HEK293 (cell line): ENCODE measurements around the gene MRPL54.

Experiments used
- CTCF ChIA-PET: fragments of 350-600 bp; formaldehyde crosslinking; extraction: SDS; loops from one replicate; lab custom pipeline; 2021; ENCODE audit warnings: antibody characterized with exemption; lab: Yijun Ruan, JAX
- POLR2A ChIA-PET: fragments of 300-600 bp; formaldehyde crosslinking; extraction: SDS; loops from one replicate; lab custom pipeline; 2020; ENCODE audit warnings: antibody characterized with exemption, inconsistent platforms; lab: Yijun Ruan, JAX
- H3K27ac ChIP-seq: fragments of 200-500 bp; sonication (Bioruptor generic); 2 replicates; pipeline ENCODE4 v1.5.1; 2014; ENCODE audit warnings: low read depth, low read length, control low read depth, inconsistent platforms; ENCODE audit errors: extremely low read depth
- H3K36me3 ChIP-seq, 2 experiments: fragments of 200-500 bp in 1 of 2; sonication (Bioruptor generic) in 1 of 2; 1 replicate in 1 of 2; 2 replicates in 1 of 2; pipeline ENCODE4 v1.5.1; 2014 to 2017; ENCODE audit warnings: inconsistent platforms in 2 of 2, low read length in 2 of 2; ENCODE audit not compliant: control insufficient read depth in 2 of 2, insufficient read depth in 1 of 2
- H3K4me1 ChIP-seq: fragments of 200-500 bp; sonication (Bioruptor generic); 2 replicates; pipeline ENCODE4 v1.5.1; 2014; ENCODE audit warnings: mild to moderate bottlenecking, low read length, inconsistent platforms; ENCODE audit not compliant: control insufficient read depth, insufficient read depth
- H3K4me3 ChIP-seq: 2 replicates; pipeline ENCODE4 v1.5.1; 2011; ENCODE audit warnings: low read depth, mild to moderate bottlenecking, control low read depth, low read length, moderate library complexity
- H3K9me3 ChIP-seq: fragments of 200-500 bp; sonication (Bioruptor generic); 2 replicates; pipeline ENCODE4 v1.5.1; 2014; ENCODE audit warnings: low read depth, low read length, inconsistent platforms; ENCODE audit not compliant: control insufficient read depth, insufficient read depth
- TRIM28 ChIP-seq: IDR thresholded peaks from 2 replicates; pipeline ENCODE4 v1.6.1; 2011; ENCODE audit warnings: low read length, control low read depth, borderline replicate concordance
- YY2 ChIP-seq: fragments of 450-650 bp; formaldehyde crosslinking; IDR thresholded peaks from 2 replicates; pipeline ENCODE4 v1.5.1; 2016; ENCODE audit warnings: missing biosample characterization, missing genetic modification characterization
- ZBTB21 ChIP-seq: fragments of 450-650 bp; formaldehyde crosslinking; IDR thresholded peaks from 2 replicates; pipeline ENCODE4 v1.5.1; 2017; ENCODE audit warnings: missing biosample characterization, missing genetic modification characterization
- ZFP41 ChIP-seq: fragments of 450-650 bp; formaldehyde crosslinking; IDR thresholded peaks from 2 replicates; pipeline ENCODE4 v1.5.1; 2016; ENCODE audit warnings: missing biosample characterization, missing genetic modification characterization, borderline replicate concordance
- ZNF132 ChIP-seq: fragments of 450-650 bp; formaldehyde crosslinking; IDR thresholded peaks from 2 replicates; pipeline ENCODE4 v1.5.1; 2017; ENCODE audit warnings: missing biosample characterization, missing genetic modification characterization, borderline replicate concordance
- ZNF138 ChIP-seq: fragments of 450-650 bp; formaldehyde crosslinking; IDR thresholded peaks from 2 replicates; pipeline ENCODE4 v1.5.1; 2016; ENCODE audit warnings: missing biosample characterization, missing genetic modification characterization, borderline replicate concordance
- ZNF48 ChIP-seq: fragments of 450-650 bp; formaldehyde crosslinking; IDR thresholded peaks from 2 replicates; pipeline ENCODE4 v1.5.1; 2016; ENCODE audit warnings: missing biosample characterization, missing genetic modification characterization
- ZNF76 ChIP-seq: fragments of 450-650 bp; formaldehyde crosslinking; IDR thresholded peaks from 2 replicates; pipeline ENCODE4; 2016; ENCODE audit warnings: low read depth, missing biosample characterization, missing genetic modification characterization, borderline replicate concordance
- ZNF768 ChIP-seq: fragments of 450-650 bp; formaldehyde crosslinking; IDR thresholded peaks from 2 replicates; pipeline ENCODE4 v1.5.1; 2018; ENCODE audit warnings: missing biosample characterization, mild to moderate bottlenecking, missing genetic modification characterization
- TF ChIP-seq, protein P1 (sequence below): fragments of 450-650 bp; formaldehyde crosslinking; IDR thresholded peaks from 2 replicates; pipeline ENCODE4 v1.5.1; 2016; ENCODE audit warnings: missing biosample characterization, missing genetic modification characterization
- TF ChIP-seq, protein P2 (sequence below): fragments of 450-650 bp; formaldehyde crosslinking; IDR thresholded peaks from 2 replicates; pipeline ENCODE4 v1.5.1; 2016; ENCODE audit warnings: missing biosample characterization, missing genetic modification characterization
- TF ChIP-seq, protein P3 (sequence below): fragments of 450-650 bp; formaldehyde crosslinking; IDR thresholded peaks from 2 replicates; pipeline ENCODE4 v1.5.1; 2016; ENCODE audit warnings: missing biosample characterization, missing genetic modification characterization
- TF ChIP-seq, protein P4 (sequence below): fragments of 450-650 bp; formaldehyde crosslinking; IDR thresholded peaks from 2 replicates; pipeline ENCODE4 v1.5.0; 2017; ENCODE audit warnings: missing biosample characterization, missing genetic modification characterization, borderline replicate concordance
- TF ChIP-seq, protein P5 (sequence below): fragments of 450-650 bp; formaldehyde crosslinking; IDR thresholded peaks from 2 replicates; pipeline ENCODE4 v1.5.1; 2016; ENCODE audit warnings: missing biosample characterization, missing genetic modification characterization, low read depth
- TF ChIP-seq, protein P6 (sequence below): fragments of 450-650 bp; formaldehyde crosslinking; IDR thresholded peaks from 2 replicates; pipeline ENCODE4 v1.5.1; 2016; ENCODE audit warnings: missing biosample characterization, missing genetic modification characterization
- TF ChIP-seq, protein P7 (sequence below): fragments of 450-650 bp; formaldehyde crosslinking; IDR thresholded peaks from 2 replicates; pipeline ENCODE4 v1.5.1; 2016; ENCODE audit warnings: missing biosample characterization, missing genetic modification characterization, low read depth
- TF ChIP-seq, protein P8 (sequence below): IDR thresholded peaks from 2 replicates; pipeline ENCODE4 v1.6.1; 2011; ENCODE audit warnings: mild to moderate bottlenecking, low read depth, low read length, borderline replicate concordance
- TF ChIP-seq, protein P9 (sequence below): fragments of 450-650 bp; formaldehyde crosslinking; optimal IDR thresholded peaks from 2 replicates; pipeline ENCODE3; 2016; ENCODE audit warnings: missing biosample characterization, mild to moderate bottlenecking, missing genetic modification characterization

MRPL54 gene

DNA sequence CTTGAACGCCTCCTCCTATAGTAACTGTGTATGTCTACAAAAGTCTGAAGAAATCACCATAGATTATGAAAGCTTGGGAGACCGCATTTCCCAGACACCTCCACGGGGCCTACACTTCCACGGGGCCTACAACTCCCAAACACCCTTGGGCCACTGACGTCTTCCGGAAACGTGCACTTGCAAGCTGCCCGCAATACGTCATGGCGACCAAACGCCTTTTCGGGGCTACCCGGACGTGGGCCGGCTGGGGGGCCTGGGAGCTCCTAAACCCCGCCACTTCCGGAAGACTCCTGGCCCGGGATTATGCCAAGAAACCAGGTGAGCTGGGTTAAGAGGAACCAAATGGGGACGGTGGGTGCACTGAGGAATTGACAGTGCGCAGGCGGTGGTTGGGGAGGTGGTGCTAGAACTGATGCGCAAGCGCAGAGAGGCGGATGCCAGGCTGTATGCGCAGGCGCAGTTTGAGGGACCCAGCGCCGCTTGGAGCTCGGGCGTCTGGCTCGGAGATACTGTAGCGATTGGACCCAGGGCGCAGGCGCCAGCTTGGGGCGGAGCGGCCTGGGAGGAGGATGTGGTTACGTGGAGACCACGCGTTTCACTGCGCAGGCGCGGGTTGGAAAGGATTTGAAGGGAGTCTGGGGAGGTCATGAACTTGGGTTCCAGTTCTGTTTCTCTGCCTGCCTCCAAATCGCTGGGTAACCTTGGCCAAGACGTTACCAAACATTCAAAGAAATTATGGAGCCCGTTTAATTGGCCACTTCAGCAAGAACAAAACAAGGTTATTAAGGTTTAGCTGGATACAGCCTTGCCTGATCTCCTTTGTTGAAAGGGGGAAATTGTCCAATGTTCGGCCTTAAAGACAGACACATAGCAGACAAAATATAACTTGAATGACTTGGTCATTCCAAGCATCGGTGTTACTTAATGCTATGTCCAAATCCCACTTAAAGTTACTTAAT lies at the start of gene MRPL54:
Gene MRPL54, plus strand, starts transcription at position 182 of the 959 bp plus-strand sequence. Its CDS starts 19 bp downstream, at position 201.
- H3K27ac ChIP-seq = peak within 1 kb of the TSS; percentile 68
- POLR2A ChIA-PET = interaction anchor here (0.6 to 2.4 kb wide), 23 partner anchors 8 to 580 kb away, joined by 3 to 10 read pairs (median 4); partner anchors contain the start of genes DAPK3, EEF2, MPND and PIP5K1C
- H3K4me1 ChIP-seq = no peaks in the 10 kb centered on the region; the same call in 1 of the 2 replicates
- H3K4me3 ChIP-seq = peak within 1 kb of the TSS; percentile 96
- no peaks in the 10 kb centered on the region for H3K9me3 ChIP-seq
- CTCF ChIA-PET = interaction anchor here (0.5 to 1.4 kb wide), 12 partner anchors 12 to 444 kb away, joined by 3 to 9 read pairs (median 4); no protein-coding TSS in a partner anchor
- peaks cover 0 to 33% of the 10 kb centered on the region in 2 experiments; a peak in 2 of 3 replicates for H3K36me3 ChIP-seq
- TF ChIP-seq ZNF132 (tag by site-specific recombination) (no peak), ZNF138 (tag by site-specific recombination) (no peak), ZNF768 (tag by site-specific recombination) (no peak), ZFP41 (tag by site-specific recombination) (no peak), YY2 (tag by site-specific recombination) (peak; percentile 83), ZBTB21 (tag by site-specific recombination) (peak; percentile 73; the same call in 1 of the 2 replicates), ZNF76 (peak; percentile 98), ZNF48 (no peak), TRIM28 (no peak)
- TF ChIP-seq, protein P1, sequence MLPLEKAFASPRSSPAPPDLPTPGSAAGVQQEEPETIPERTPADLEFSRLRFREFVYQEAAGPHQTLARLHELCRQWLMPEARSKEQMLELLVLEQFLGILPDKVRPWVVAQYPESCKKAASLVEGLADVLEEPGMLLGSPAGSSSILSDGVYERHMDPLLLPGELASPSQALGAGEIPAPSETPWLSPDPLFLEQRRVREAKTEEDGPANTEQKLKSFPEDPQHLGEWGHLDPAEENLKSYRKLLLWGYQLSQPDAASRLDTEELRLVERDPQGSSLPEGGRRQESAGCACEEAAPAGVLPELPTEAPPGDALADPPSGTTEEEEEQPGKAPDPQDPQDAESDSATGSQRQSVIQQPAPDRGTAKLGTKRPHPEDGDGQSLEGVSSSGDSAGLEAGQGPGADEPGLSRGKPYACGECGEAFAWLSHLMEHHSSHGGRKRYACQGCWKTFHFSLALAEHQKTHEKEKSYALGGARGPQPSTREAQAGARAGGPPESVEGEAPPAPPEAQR = no peak
- TF ChIP-seq, protein P2, sequence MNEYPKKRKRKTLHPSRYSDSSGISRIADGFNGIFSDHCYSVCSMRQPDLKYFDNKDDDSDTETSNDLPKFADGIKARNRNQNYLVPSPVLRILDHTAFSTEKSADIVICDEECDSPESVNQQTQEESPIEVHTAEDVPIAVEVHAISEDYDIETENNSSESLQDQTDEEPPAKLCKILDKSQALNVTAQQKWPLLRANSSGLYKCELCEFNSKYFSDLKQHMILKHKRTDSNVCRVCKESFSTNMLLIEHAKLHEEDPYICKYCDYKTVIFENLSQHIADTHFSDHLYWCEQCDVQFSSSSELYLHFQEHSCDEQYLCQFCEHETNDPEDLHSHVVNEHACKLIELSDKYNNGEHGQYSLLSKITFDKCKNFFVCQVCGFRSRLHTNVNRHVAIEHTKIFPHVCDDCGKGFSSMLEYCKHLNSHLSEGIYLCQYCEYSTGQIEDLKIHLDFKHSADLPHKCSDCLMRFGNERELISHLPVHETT = peak; percentile 58; the same call in 1 of the 2 replicates
- TF ChIP-seq, protein P3, sequence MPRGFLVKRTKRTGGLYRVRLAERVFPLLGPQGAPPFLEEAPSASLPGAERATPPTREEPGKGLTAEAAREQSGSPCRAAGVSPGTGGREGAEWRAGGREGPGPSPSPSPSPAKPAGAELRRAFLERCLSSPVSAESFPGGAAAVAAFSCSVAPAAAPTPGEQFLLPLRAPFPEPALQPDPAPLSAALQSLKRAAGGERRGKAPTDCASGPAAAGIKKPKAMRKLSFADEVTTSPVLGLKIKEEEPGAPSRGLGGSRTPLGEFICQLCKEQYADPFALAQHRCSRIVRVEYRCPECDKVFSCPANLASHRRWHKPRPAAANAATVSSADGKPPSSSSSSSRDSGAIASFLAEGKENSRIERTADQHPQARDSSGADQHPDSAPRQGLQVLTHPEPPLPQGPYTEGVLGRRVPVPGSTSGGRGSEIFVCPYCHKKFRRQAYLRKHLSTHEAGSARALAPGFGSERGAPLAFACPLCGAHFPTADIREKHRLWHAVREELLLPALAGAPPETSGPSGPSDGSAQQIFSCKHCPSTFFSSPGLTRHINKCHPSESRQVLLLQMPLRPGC (tag by site-specific recombination) = 0 out of 2 replicates have a peak, but pooled peaks have one; percentile 15
- TF ChIP-seq, protein P4, sequence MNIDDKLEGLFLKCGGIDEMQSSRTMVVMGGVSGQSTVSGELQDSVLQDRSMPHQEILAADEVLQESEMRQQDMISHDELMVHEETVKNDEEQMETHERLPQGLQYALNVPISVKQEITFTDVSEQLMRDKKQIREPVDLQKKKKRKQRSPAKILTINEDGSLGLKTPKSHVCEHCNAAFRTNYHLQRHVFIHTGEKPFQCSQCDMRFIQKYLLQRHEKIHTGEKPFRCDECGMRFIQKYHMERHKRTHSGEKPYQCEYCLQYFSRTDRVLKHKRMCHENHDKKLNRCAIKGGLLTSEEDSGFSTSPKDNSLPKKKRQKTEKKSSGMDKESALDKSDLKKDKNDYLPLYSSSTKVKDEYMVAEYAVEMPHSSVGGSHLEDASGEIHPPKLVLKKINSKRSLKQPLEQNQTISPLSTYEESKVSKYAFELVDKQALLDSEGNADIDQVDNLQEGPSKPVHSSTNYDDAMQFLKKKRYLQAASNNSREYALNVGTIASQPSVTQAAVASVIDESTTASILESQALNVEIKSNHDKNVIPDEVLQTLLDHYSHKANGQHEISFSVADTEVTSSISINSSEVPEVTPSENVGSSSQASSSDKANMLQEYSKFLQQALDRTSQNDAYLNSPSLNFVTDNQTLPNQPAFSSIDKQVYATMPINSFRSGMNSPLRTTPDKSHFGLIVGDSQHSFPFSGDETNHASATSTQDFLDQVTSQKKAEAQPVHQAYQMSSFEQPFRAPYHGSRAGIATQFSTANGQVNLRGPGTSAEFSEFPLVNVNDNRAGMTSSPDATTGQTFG (tag by site-specific recombination) = no peak
- TF ChIP-seq, protein P5, sequence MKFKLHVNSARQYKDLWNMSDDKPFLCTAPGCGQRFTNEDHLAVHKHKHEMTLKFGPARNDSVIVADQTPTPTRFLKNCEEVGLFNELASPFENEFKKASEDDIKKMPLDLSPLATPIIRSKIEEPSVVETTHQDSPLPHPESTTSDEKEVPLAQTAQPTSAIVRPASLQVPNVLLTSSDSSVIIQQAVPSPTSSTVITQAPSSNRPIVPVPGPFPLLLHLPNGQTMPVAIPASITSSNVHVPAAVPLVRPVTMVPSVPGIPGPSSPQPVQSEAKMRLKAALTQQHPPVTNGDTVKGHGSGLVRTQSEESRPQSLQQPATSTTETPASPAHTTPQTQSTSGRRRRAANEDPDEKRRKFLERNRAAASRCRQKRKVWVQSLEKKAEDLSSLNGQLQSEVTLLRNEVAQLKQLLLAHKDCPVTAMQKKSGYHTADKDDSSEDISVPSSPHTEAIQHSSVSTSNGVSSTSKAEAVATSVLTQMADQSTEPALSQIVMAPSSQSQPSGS (tag by site-specific recombination) = peak; percentile 85
- TF ChIP-seq, protein P6, sequence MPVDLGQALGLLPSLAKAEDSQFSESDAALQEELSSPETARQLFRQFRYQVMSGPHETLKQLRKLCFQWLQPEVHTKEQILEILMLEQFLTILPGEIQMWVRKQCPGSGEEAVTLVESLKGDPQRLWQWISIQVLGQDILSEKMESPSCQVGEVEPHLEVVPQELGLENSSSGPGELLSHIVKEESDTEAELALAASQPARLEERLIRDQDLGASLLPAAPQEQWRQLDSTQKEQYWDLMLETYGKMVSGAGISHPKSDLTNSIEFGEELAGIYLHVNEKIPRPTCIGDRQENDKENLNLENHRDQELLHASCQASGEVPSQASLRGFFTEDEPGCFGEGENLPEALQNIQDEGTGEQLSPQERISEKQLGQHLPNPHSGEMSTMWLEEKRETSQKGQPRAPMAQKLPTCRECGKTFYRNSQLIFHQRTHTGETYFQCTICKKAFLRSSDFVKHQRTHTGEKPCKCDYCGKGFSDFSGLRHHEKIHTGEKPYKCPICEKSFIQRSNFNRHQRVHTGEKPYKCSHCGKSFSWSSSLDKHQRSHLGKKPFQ (tag by site-specific recombination) = no peak
- TF ChIP-seq, protein P7, sequence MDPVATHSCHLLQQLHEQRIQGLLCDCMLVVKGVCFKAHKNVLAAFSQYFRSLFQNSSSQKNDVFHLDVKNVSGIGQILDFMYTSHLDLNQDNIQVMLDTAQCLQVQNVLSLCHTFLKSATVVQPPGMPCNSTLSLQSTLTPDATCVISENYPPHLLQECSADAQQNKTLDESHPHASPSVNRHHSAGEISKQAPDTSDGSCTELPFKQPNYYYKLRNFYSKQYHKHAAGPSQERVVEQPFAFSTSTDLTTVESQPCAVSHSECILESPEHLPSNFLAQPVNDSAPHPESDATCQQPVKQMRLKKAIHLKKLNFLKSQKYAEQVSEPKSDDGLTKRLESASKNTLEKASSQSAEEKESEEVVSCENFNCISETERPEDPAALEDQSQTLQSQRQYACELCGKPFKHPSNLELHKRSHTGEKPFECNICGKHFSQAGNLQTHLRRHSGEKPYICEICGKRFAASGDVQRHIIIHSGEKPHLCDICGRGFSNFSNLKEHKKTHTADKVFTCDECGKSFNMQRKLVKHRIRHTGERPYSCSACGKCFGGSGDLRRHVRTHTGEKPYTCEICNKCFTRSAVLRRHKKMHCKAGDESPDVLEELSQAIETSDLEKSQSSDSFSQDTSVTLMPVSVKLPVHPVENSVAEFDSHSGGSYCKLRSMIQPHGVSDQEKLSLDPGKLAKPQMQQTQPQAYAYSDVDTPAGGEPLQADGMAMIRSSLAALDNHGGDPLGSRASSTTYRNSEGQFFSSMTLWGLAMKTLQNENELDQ = no peak
- TF ChIP-seq, protein P8, sequence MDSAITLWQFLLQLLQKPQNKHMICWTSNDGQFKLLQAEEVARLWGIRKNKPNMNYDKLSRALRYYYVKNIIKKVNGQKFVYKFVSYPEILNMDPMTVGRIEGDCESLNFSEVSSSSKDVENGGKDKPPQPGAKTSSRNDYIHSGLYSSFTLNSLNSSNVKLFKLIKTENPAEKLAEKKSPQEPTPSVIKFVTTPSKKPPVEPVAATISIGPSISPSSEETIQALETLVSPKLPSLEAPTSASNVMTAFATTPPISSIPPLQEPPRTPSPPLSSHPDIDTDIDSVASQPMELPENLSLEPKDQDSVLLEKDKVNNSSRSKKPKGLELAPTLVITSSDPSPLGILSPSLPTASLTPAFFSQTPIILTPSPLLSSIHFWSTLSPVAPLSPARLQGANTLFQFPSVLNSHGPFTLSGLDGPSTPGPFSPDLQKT = 0 out of 2 replicates have a peak, but pooled peaks have one; percentile 52
- TF ChIP-seq, protein P9, sequence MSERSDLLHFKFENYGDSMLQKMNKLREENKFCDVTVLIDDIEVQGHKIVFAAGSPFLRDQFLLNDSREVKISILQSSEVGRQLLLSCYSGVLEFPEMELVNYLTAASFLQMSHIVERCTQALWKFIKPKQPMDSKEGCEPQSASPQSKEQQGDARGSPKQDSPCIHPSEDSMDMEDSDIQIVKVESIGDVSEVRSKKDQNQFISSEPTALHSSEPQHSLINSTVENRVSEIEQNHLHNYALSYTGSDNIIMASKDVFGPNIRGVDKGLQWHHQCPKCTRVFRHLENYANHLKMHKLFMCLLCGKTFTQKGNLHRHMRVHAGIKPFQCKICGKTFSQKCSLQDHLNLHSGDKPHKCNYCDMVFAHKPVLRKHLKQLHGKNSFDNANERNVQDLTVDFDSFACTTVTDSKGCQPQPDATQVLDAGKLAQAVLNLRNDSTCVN = peak; percentile 46
